Esophagus muscularis mucosa (tissue), 4 donors: ENCODE data around the gene PPP2R1B. TPM values are rescaled to one million over a fixed set of nuclear protein-coding genes. Genes with fewer than 3 reads are reported as not detected.

Experiments used
- DNase-seq: peaks from one replicate; pipeline ENCODE4 v3.0.0-alpha.2; 2017; ENCODE audit errors: extremely low spot score
- H3K27ac ChIP-seq, 4 donors: fragments of 200-600 bp; sonication (generic); replicated peaks in 1 of 4; 1 replicate in 3 of 4; 2 replicates in 1 of 4; pipeline ENCODE4 v1.5.1; 2016 to 2019; ENCODE audit warnings: mild to moderate bottlenecking in 1 of 4
- H3K27me3 ChIP-seq, 4 donors: fragments of 200-600 bp; sonication (generic); one replicate each; pipeline versions ENCODE4 v1.5.1 to v1.6.0; 2016 to 2019
- H3K36me3 ChIP-seq, 4 donors: fragments of 200-600 bp; sonication (generic); one replicate each; pipeline ENCODE4 v1.5.1; 2016 to 2019
- H3K4me1 ChIP-seq, 4 donors: fragments of 200-600 bp; sonication (generic); one replicate each; pipeline ENCODE4 v1.5.1; 2016 to 2019
- H3K4me3 ChIP-seq, 4 donors: fragments of 200-600 bp; sonication (generic); 1 replicate in 2 of 4; 2 replicates in 2 of 4; pipeline ENCODE4 v1.5.1; 2016 to 2019; ENCODE audit warnings: mild to moderate bottlenecking in 4 of 4, moderate library complexity in 1 of 4
- H3K9me3 ChIP-seq, 4 donors: fragments of 200-600 bp; sonication (generic); 1 replicate in 3 of 4; 2 replicates in 1 of 4; pipeline ENCODE4 v1.5.1; 2016 to 2019
- CTCF ChIP-seq, 3 experiments: fragments of 200-600 bp in 2 of 3; fragments of 450-650 bp in 1 of 3; sonication (generic) in 2 of 3; IDR thresholded peaks; one replicate each; pipeline ENCODE4 v1.5.1; 2017 to 2019; ENCODE audit warnings: antibody characterized with exemption in 3 of 3, mild to moderate bottlenecking in 2 of 3, moderate library complexity in 1 of 3
- EP300 ChIP-seq: sonication (generic); formaldehyde crosslinking; IDR thresholded peaks from one replicate; pipeline ENCODE4 v1.6.1; 2017; ENCODE audit warnings: antibody characterized with exemption
- POLR2A ChIP-seq: fragments of 450-650 bp; IDR thresholded peaks from one replicate; pipeline ENCODE4 v1.6.1; 2017; ENCODE audit warnings: antibody characterized with exemption, moderate library complexity, mild to moderate bottlenecking, low read depth
- POLR2AphosphoS5 ChIP-seq, 2 donors: sonication (generic); formaldehyde crosslinking; IDR thresholded peaks; one replicate each; pipeline ENCODE4 v1.6.1; 2017; ENCODE audit warnings: antibody characterized with exemption in 2 of 2
- WGBS: methylation state at CpG from one replicate; pipeline ENCODE4 v1.1.5; 2018; 5-methylcytosine and 5-hydroxymethylcytosine counted together
- intact Hi-C: fragments of 100-400 bp; cut with DNase I; formaldehyde crosslinking; loops from one replicate; pipeline ENCODE4 v1.15.1; 2023
- total RNA-seq, 4 donors: library from RNA; depleted of rRNA; stranded (reverse); fragments of >200 nt; gene quantifications; one replicate each; pipeline versions ENCODE4 v1.1.0 to v1.2.1, GENCODE V29; 2016

Gene PPP2R1B
- total RNA-seq, 4 donors from 2014 or later, result 9.6 to 12.8 (median 10.5) TPM

GRCh38 chr11:111811445-111811844, 45.3 kb upstream of the PPP2R1B start:
- H3K4me3 ChIP-seq, result no peak overlapping the region
- peaks cover 0 to 20% (median 15%) of the 10 kb centered on the region in 4 donors for H3K4me1 ChIP-seq
- no peak for TF ChIP-seq EP300
- TF ChIP-seq CTCF (IDR thresholded peaks at IDR 0.05), result no peak
- TF ChIP-seq POLR2AphosphoS5 (IDR thresholded peaks at IDR 0.05), result no peak
- TF ChIP-seq POLR2A, result no peak
- WGBS, result 95% methylated on average over 2 of the region's 2 CpGs
- H3K36me3 ChIP-seq, result peaks cover 0 to 33% (median 25%) of the 10 kb centered on the region in 4 donors
- H3K9me3 ChIP-seq, result no peaks in the 10 kb centered on the region
- no peaks in the 10 kb centered on the region for H3K27me3 ChIP-seq
- DNase-seq, result no peak
- intact Hi-C loops, result no loop called here
- H3K27ac ChIP-seq, result no peak overlapping the region

GRCh38 chr11:111808834-111809233, 42.6 kb upstream of the PPP2R1B start:
- H3K9me3 ChIP-seq, result no peaks in the 10 kb centered on the region
- H3K4me3 ChIP-seq, result no peak overlapping the region
- H3K36me3 ChIP-seq, result peaks cover 6 to 56% (median 47%) of the 10 kb centered on the region in 4 donors
- H3K27me3 ChIP-seq, result no peaks in the 10 kb centered on the region
- intact Hi-C loops, result no loop called here
- 100% methylated on average over 2 of the region's 2 CpGs for WGBS
- H3K4me1 ChIP-seq, result peaks cover 0 to under 1% (median under 1%) of the 10 kb centered on the region in 4 donors
- no peak for DNase-seq
- H3K27ac ChIP-seq, result no peak overlapping the region
- TF ChIP-seq CTCF (IDR thresholded peaks at IDR 0.05), result no peak
- TF ChIP-seq POLR2AphosphoS5 (IDR thresholded peaks at IDR 0.05), result no peak
- no peak for TF ChIP-seq EP300

- WGBS, result 92% methylated on average over 2 of the region's 2 CpGs
- intact Hi-C loops, result no loop called here
- no peaks in the 10 kb centered on the region for H3K4me1 ChIP-seq
- no peaks in the 10 kb centered on the region for H3K27me3 ChIP-seq
- H3K36me3 ChIP-seq, result peaks cover 6 to 60% (median 51%) of the 10 kb centered on the region in 4 donors
- H3K9me3 ChIP-seq, result no peaks in the 10 kb centered on the region
- DNase-seq, result no peak
- TF ChIP-seq POLR2A (no peak), CTCF (IDR thresholded peaks at IDR 0.05) (no peak), EP300 (no peak), POLR2AphosphoS5 (IDR thresholded peaks at IDR 0.05) (no peak)
- H3K27ac ChIP-seq, result no peak overlapping the region
- H3K4me3 ChIP-seq, result no peak overlapping the region
Observed at GRCh38 chr11:111808063-111808588, 41.9 kb upstream of the PPP2R1B start.

- no peaks in the 10 kb centered on the region for H3K27me3 ChIP-seq
- H3K4me3 ChIP-seq, result no peak overlapping the region
- intact Hi-C loops, result no loop called here
- TF ChIP-seq POLR2A (no peak), CTCF (IDR thresholded peaks at IDR 0.05) (no peak)
- peaks cover 14 to 70% (median 57%) of the 10 kb centered on the region in 4 donors for H3K36me3 ChIP-seq
- H3K4me1 ChIP-seq, result no peaks in the 10 kb centered on the region
- WGBS, result 92% methylated on average over 1 of the region's 1 CpG
- DNase-seq, result no peak
- no peaks in the 10 kb centered on the region for H3K9me3 ChIP-seq
- no peak overlapping the region for H3K27ac ChIP-seq
Observed at GRCh38 chr11:111807076-111807475, 40.9 kb upstream of the PPP2R1B start.

- no peak overlapping the region for H3K27ac ChIP-seq
- WGBS, result 64% methylated on average over 2 of the region's 2 CpGs
- H3K27me3 ChIP-seq, result no peaks in the 10 kb centered on the region
- DNase-seq, result no peak
- H3K9me3 ChIP-seq, result no peaks in the 10 kb centered on the region
- peaks cover 0 to 6% (median 0%) of the 10 kb centered on the region in 4 donors for H3K4me1 ChIP-seq
- peaks cover 14 to 50% (median 31%) of the 10 kb centered on the region in 4 donors for H3K36me3 ChIP-seq
- TF ChIP-seq POLR2AphosphoS5 (IDR thresholded peaks at IDR 0.05) (no peak), CTCF (IDR thresholded peaks at IDR 0.05) (no peak), POLR2A (no peak), EP300 (no peak)
- no peak overlapping the region for H3K4me3 ChIP-seq
- intact Hi-C loops, result no loop called here
Observed at GRCh38 chr11:111801135-111801534, 34.9 kb upstream of the PPP2R1B start.
